GM23248 (cell line): ENCODE data around the gene LLGL2. TPM values are rescaled to one million over a fixed set of nuclear protein-coding genes. Genes with fewer than 3 reads are reported as not detected.

Source experiments
- DNase-seq: peaks from one replicate; pipeline ENCODE4 v3.0.0-alpha.2; 2015
- H2AFZ ChIP-seq: fragments of 200-600 bp; sonication (generic); 2 replicates; pipeline ENCODE4 v1.6.1; 2016; ENCODE audit warnings: antibody characterized with exemption
- H3F3A ChIP-seq: fragments of 200-600 bp; sonication (generic); 2 replicates; pipeline ENCODE4 v1.6.1; 2016; ENCODE audit warnings: mild to moderate bottlenecking, antibody characterized with exemption, mixed run types; ENCODE audit not compliant: insufficient read depth
- H3K27ac ChIP-seq: fragments of 200-600 bp; sonication (generic); 2 replicates; pipeline ENCODE4 v1.5.1; 2016; ENCODE audit warnings: mild to moderate bottlenecking
- H3K27me3 ChIP-seq: fragments of 200-600 bp; sonication (generic); replicated peaks from 2 replicates; pipeline ENCODE4 v1.6.1; 2016; ENCODE audit warnings: mild to moderate bottlenecking; ENCODE audit not compliant: insufficient read depth
- H3K36me3 ChIP-seq: fragments of 200-600 bp; sonication (generic); 2 replicates; pipeline ENCODE4 v1.6.1; 2016; ENCODE audit warnings: low read depth, mild to moderate bottlenecking
- H3K4me1 ChIP-seq: fragments of 200-600 bp; sonication (generic); 2 replicates; pipeline ENCODE4 v1.6.1; 2016; ENCODE audit warnings: mild to moderate bottlenecking; ENCODE audit not compliant: insufficient read depth
- H3K4me2 ChIP-seq: fragments of 200-600 bp; sonication (generic); one replicate; pipeline ENCODE4 v1.6.1; 2016; ENCODE audit warnings: mild to moderate bottlenecking; ENCODE audit not compliant: unreplicated experiment
- H3K4me3 ChIP-seq: fragments of 200-600 bp; sonication (generic); 2 replicates; pipeline ENCODE4 v1.5.1; 2016; ENCODE audit warnings: mild to moderate bottlenecking
- H3K79me2 ChIP-seq: fragments of 200-600 bp; sonication (generic); 2 replicates; pipeline ENCODE4 v1.6.1; 2016; ENCODE audit warnings: mild to moderate bottlenecking; ENCODE audit not compliant: insufficient read depth
- H3K9ac ChIP-seq: fragments of 200-600 bp; sonication (generic); 2 replicates; pipeline ENCODE4 v1.6.1; 2016; ENCODE audit warnings: mild to moderate bottlenecking
- H3K9me2 ChIP-seq: fragments of 200-600 bp; sonication (generic); 2 replicates; pipeline ENCODE4 v1.6.1; 2016; ENCODE audit warnings: mixed run types, mild to moderate bottlenecking, moderate library complexity; ENCODE audit not compliant: insufficient read depth
- H3K9me3 ChIP-seq: fragments of 200-600 bp; sonication (generic); one replicate; pipeline ENCODE4 v1.6.1; 2017; ENCODE audit warnings: low read depth
- H4K20me1 ChIP-seq: fragments of 200-600 bp; sonication (generic); 2 replicates; pipeline ENCODE4 v1.6.0; 2016; ENCODE audit not compliant: insufficient read depth
- EZH2 ChIP-seq: fragments of 200-600 bp; sonication (generic); IDR thresholded peaks from 2 replicates; pipeline ENCODE4 v1.6.1; 2018; ENCODE audit warnings: antibody characterized with exemption, mild to moderate bottlenecking; ENCODE audit not compliant: insufficient read depth, poor library complexity, severe bottlenecking
- EZH2phosphoT487 ChIP-seq: fragments of 200-600 bp; sonication (generic); IDR thresholded peaks from 2 replicates; pipeline ENCODE4 v1.6.1; 2018; ENCODE audit warnings: antibody characterized with exemption, moderate library complexity, mild to moderate bottlenecking, low read depth; ENCODE audit not compliant: insufficient read depth
- WGBS, 2 experiments: methylation state at CpG; one replicate each; pipeline ENCODE4 v1.1.6; 2015 to 2017; ENCODE audit warnings: low lambda C conversion rate in 2 of 2, low coverage in 1 of 2; ENCODE audit errors: missing lambda C conversion rate in 2 of 2; 5-methylcytosine and 5-hydroxymethylcytosine counted together
- in situ Hi-C: fragments of 300-500 bp; cut with MboI; formaldehyde crosslinking; loops from 2 replicates; pipeline ENCODE4 v1.15.0; 2020
- polyA plus RNA-seq: library from polyadenylated mRNA; unstranded; fragments of >200 nt; fragmentation: Nextera tagmentation; extraction: Ambion mirVana; gene quantifications from 2 replicates; pipeline ENCODE4 v1.2.1, GENCODE V29; 2016
- total RNA-seq: library from RNA; depleted of rRNA; stranded (reverse); fragments of >200 nt; shearing (Covaris generic); gene quantifications from 2 replicates; pipeline ENCODE4 v1.2.3, GENCODE V29; 2014

LLGL2 gene
- total and polyA plus RNA-seq, 2 experiments from 2014 or later: not detected

- WGBS, 2 experiments: 87% methylated on average over 15 of the region's 15 CpGs
These were observed 19.9 kb upstream of the LLGL2 start for GRCh38 chr17:75505640-75506039.

GRCh38 chr17:75506134-75506533 is 19.4 kb upstream of the LLGL2 start:
- no peaks in the 10 kb centered on the region for H3K4me1 ChIP-seq
- 91 to 94% methylated on average over 10 to 21 of the region's 21 CpGs for WGBS, 2 experiments
- no peak overlapping the region for H3K9ac ChIP-seq
- no peak for DNase-seq
- no peaks in the 10 kb centered on the region for H3K36me3 ChIP-seq
- H3K9me2 ChIP-seq: no peaks in the 10 kb centered on the region
- H3K9me3 ChIP-seq: no peaks in the 10 kb centered on the region
- H3F3A ChIP-seq: no peaks in the 10 kb centered on the region
- TF ChIP-seq EZH2 (no peak), EZH2phosphoT487 (no peak)
- no peak overlapping the region for H2AFZ ChIP-seq
- H4K20me1 ChIP-seq: no peaks in the 10 kb centered on the region
- H3K4me3 ChIP-seq: no peak overlapping the region
- no peak overlapping the region for H3K4me2 ChIP-seq
- H3K79me2 ChIP-seq: no peaks in the 10 kb centered on the region
- no peak overlapping the region for H3K27ac ChIP-seq
- no peaks in the 10 kb centered on the region for H3K27me3 ChIP-seq
- in situ Hi-C loops: no loop called here

More at GRCh38 chr17:75505640-75506039, 19.9 kb upstream of the LLGL2 start:
- H3K27me3 ChIP-seq: no peaks in the 10 kb centered on the region
- H3K9me2 ChIP-seq: no peaks in the 10 kb centered on the region
- no peaks in the 10 kb centered on the region for H3K9me3 ChIP-seq
- no peaks in the 10 kb centered on the region for H3F3A ChIP-seq
- in situ Hi-C loops: no loop called here
- H2AFZ ChIP-seq: no peak overlapping the region
- no peak for DNase-seq
- no peak overlapping the region for H3K4me3 ChIP-seq
- no peak overlapping the region for H3K9ac ChIP-seq
- H3K27ac ChIP-seq: no peak overlapping the region
- H3K36me3 ChIP-seq: no peaks in the 10 kb centered on the region
- TF ChIP-seq EZH2phosphoT487 (no peak), EZH2 (no peak)
- no peak overlapping the region for H3K4me2 ChIP-seq
- no peaks in the 10 kb centered on the region for H3K4me1 ChIP-seq
- H4K20me1 ChIP-seq: no peaks in the 10 kb centered on the region
- no peaks in the 10 kb centered on the region for H3K79me2 ChIP-seq

GRCh38 chr17:75506888-75507287 is 18.6 kb upstream of the LLGL2 start:
- DNase-seq: no peak
- WGBS, 2 experiments: 93 to 94% methylated on average over 20 of the region's 20 CpGs

GRCh38 chr17:75507733-75508719 is 17.5 kb upstream of the LLGL2 start:
- Histone ChIP-seq H3K4me2 (no peak overlapping the region), H3K9me2 (no peaks in the 10 kb centered on the region), H3K79me2 (0 out of 2 replicates have a peak, but pooled peaks cover 4% of the 10 kb centered on the region), H3K9me3 (no peaks in the 10 kb centered on the region), H3K27me3 (no peaks in the 10 kb centered on the region), H4K20me1 (no peaks in the 10 kb centered on the region), H3F3A (no peaks in the 10 kb centered on the region), H3K27ac (no peak overlapping the region), H2AFZ (no peak overlapping the region), H3K4me3 (no peak overlapping the region), H3K9ac (no peak overlapping the region), H3K4me1 (no peaks in the 10 kb centered on the region), H3K36me3 (no peaks in the 10 kb centered on the region)
- in situ Hi-C loops: no loop called here
- TF ChIP-seq EZH2: no peak
- TF ChIP-seq EZH2phosphoT487: no peak
- 79 to 83% methylated on average over 22 to 25 of the region's 27 CpGs for WGBS, 2 experiments
- DNase-seq: no peak

More at GRCh38 chr17:75506888-75507287, 18.6 kb upstream of the LLGL2 start:
- no peak overlapping the region for H3K27ac ChIP-seq
- no peaks in the 10 kb centered on the region for H3K9me2 ChIP-seq
- H3K27me3 ChIP-seq: no peaks in the 10 kb centered on the region
- H3K79me2 ChIP-seq: no peaks in the 10 kb centered on the region
- H4K20me1 ChIP-seq: no peaks in the 10 kb centered on the region
- no peaks in the 10 kb centered on the region for H3K4me1 ChIP-seq
- no peak for TF ChIP-seq EZH2phosphoT487
- TF ChIP-seq EZH2: no peak
- H3F3A ChIP-seq: no peaks in the 10 kb centered on the region
- no peak overlapping the region for H2AFZ ChIP-seq
- in situ Hi-C loops: no loop called here
- no peak overlapping the region for H3K4me2 ChIP-seq
- no peak overlapping the region for H3K4me3 ChIP-seq
- no peaks in the 10 kb centered on the region for H3K9me3 ChIP-seq
- H3K36me3 ChIP-seq: no peaks in the 10 kb centered on the region
- no peak overlapping the region for H3K9ac ChIP-seq
